Measurements from ENCODE around the gene ACBD6. TPM values are rescaled to one million over a fixed set of nuclear protein-coding genes. Genes with fewer than 3 reads are reported as not detected.

Gene ACBD6
- total and polyA plus RNA-seq, 2 experiments from 2014 or later: 75.7 to 88.8 TPM

DNA sequence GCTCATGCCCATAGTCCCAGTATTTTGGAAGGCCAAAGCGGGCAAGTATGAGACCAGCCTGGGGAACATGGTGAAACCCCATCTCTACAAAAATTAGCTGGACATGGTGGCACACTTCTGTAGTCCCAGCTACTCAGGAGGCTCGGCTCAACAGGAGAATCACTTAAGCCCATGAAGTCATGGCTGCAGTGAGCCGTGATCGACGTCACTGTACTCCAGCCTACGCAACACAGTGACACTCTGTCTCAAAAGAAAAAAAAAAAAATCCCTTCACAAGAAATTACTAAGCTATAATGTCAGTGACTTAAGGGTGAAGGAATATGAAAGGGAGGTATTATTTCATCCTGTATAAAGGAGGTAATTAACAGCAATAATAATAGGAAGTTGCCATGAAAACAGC is 99.8 kb downstream of the ACBD6 start (continued):
- TF ChIP-seq, protein P1, sequence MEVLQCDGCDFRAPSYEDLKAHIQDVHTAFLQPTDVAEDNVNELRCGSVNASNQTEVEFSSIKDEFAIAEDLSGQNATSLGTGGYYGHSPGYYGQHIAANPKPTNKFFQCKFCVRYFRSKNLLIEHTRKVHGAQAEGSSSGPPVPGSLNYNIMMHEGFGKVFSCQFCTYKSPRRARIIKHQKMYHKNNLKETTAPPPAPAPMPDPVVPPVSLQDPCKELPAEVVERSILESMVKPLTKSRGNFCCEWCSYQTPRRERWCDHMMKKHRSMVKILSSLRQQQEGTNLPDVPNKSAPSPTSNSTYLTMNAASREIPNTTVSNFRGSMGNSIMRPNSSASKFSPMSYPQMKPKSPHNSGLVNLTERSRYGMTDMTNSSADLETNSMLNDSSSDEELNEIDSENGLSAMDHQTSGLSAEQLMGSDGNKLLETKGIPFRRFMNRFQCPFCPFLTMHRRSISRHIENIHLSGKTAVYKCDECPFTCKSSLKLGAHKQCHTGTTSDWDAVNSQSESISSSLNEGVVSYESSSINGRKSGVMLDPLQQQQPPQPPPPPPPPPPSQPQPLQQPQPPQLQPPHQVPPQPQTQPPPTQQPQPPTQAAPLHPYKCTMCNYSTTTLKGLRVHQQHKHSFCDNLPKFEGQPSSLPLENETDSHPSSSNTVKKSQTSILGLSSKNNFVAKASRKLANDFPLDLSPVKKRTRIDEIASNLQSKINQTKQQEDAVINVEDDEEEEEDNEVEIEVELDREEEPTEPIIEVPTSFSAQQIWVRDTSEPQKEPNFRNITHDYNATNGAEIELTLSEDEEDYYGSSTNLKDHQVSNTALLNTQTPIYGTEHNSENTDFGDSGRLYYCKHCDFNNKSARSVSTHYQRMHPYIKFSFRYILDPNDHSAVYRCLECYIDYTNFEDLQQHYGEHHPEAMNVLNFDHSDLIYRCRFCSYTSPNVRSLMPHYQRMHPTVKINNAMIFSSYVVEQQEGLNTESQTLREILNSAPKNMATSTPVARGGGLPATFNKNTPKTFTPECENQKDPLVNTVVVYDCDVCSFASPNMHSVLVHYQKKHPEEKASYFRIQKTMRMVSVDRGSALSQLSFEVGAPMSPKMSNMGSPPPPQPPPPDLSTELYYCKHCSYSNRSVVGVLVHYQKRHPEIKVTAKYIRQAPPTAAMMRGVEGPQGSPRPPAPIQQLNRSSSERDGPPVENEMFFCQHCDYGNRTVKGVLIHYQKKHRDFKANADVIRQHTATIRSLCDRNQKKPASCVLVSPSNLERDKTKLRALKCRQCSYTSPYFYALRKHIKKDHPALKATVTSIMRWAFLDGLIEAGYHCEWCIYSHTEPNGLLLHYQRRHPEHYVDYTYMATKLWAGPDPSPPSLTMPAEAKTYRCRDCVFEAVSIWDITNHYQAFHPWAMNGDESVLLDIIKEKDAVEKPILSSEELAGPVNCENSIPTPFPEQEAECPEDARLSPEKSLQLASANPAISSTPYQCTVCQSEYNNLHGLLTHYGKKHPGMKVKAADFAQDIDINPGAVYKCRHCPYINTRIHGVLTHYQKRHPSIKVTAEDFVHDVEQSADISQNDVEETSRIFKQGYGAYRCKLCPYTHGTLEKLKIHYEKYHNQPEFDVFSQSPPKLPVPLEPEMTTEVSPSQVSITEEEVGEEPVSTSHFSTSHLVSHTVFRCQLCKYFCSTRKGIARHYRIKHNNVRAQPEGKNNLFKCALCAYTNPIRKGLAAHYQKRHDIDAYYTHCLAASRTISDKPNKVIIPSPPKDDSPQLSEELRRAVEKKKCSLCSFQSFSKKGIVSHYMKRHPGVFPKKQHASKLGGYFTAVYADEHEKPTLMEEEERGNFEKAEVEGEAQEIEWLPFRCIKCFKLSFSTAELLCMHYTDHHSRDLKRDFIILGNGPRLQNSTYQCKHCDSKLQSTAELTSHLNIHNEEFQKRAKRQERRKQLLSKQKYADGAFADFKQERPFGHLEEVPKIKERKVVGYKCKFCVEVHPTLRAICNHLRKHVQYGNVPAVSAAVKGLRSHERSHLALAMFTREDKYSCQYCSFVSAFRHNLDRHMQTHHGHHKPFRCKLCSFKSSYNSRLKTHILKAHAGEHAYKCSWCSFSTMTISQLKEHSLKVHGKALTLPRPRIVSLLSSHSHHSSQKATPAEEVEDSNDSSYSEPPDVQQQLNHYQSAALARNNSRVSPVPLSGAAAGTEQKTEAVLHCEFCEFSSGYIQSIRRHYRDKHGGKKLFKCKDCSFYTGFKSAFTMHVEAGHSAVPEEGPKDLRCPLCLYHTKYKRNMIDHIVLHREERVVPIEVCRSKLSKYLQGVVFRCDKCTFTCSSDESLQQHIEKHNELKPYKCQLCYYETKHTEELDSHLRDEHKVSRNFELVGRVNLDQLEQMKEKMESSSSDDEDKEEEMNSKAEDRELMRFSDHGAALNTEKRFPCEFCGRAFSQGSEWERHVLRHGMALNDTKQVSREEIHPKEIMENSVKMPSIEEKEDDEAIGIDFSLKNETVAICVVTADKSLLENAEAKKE (CRISPR knock-in tag; IDR thresholded peaks at IDR 0.05): no peak
- TF ChIP-seq, protein P2, sequence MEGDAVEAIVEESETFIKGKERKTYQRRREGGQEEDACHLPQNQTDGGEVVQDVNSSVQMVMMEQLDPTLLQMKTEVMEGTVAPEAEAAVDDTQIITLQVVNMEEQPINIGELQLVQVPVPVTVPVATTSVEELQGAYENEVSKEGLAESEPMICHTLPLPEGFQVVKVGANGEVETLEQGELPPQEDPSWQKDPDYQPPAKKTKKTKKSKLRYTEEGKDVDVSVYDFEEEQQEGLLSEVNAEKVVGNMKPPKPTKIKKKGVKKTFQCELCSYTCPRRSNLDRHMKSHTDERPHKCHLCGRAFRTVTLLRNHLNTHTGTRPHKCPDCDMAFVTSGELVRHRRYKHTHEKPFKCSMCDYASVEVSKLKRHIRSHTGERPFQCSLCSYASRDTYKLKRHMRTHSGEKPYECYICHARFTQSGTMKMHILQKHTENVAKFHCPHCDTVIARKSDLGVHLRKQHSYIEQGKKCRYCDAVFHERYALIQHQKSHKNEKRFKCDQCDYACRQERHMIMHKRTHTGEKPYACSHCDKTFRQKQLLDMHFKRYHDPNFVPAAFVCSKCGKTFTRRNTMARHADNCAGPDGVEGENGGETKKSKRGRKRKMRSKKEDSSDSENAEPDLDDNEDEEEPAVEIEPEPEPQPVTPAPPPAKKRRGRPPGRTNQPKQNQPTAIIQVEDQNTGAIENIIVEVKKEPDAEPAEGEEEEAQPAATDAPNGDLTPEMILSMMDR (conservative IDR thresholded peaks at IDR 0.05; ENCODE audit: low read depth in 2 of 2): no peak
- TF ChIP-seq JUNB (IDR thresholded peaks at IDR 0.05; ENCODE audit: unreplicated experiment): no peak
- no peak for TF ChIP-seq NANOG (IDR thresholded peaks at IDR 0.05; ENCODE audit: borderline replicate concordance)
- TF ChIP-seq, protein P3, sequence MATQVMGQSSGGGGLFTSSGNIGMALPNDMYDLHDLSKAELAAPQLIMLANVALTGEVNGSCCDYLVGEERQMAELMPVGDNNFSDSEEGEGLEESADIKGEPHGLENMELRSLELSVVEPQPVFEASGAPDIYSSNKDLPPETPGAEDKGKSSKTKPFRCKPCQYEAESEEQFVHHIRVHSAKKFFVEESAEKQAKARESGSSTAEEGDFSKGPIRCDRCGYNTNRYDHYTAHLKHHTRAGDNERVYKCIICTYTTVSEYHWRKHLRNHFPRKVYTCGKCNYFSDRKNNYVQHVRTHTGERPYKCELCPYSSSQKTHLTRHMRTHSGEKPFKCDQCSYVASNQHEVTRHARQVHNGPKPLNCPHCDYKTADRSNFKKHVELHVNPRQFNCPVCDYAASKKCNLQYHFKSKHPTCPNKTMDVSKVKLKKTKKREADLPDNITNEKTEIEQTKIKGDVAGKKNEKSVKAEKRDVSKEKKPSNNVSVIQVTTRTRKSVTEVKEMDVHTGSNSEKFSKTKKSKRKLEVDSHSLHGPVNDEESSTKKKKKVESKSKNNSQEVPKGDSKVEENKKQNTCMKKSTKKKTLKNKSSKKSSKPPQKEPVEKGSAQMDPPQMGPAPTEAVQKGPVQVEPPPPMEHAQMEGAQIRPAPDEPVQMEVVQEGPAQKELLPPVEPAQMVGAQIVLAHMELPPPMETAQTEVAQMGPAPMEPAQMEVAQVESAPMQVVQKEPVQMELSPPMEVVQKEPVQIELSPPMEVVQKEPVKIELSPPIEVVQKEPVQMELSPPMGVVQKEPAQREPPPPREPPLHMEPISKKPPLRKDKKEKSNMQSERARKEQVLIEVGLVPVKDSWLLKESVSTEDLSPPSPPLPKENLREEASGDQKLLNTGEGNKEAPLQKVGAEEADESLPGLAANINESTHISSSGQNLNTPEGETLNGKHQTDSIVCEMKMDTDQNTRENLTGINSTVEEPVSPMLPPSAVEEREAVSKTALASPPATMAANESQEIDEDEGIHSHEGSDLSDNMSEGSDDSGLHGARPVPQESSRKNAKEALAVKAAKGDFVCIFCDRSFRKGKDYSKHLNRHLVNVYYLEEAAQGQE (IDR thresholded peaks at IDR 0.05; ENCODE audit: unreplicated experiment): no peak
- no peak for TF ChIP-seq CREB1 (CRISPR knock-in tag; IDR thresholded peaks at IDR 0.05; ENCODE audit: low read depth)
- TF ChIP-seq ZNF114 (CRISPR knock-in tag; IDR thresholded peaks at IDR 0.05): no peak
- TF ChIP-seq ZNF331 (CRISPR knock-in tag; IDR thresholded peaks at IDR 0.05; ENCODE audit: low read depth): no peak
- TF ChIP-seq EZH2phosphoT487 (IDR thresholded peaks at IDR 0.05; ENCODE audit: unreplicated experiment): no peak
- no peak for TF ChIP-seq POLR2AphosphoS5 (IDR thresholded peaks at IDR 0.05; ENCODE audit: low read depth)
